Epithelial cell of prostate (primary cell): ENCODE data around the gene RAPSN.
"Not testable (repeated sequence)": the region's sequence is repeated elsewhere in the genome, so short reads cannot be mapped to it uniquely, and the experiment has no call there.

Experiments used
- DNase-seq: peaks from one replicate; pipeline ENCODE4 v3.0.0-alpha.2; 2011; ENCODE audit warnings: low read depth, low spot score
- H3K27ac ChIP-seq: fragments of 450-650 bp; 2 replicates; pipeline ENCODE4 v1.5.1; 2017; ENCODE audit warnings: mild to moderate bottlenecking

The RAPSN gene

GRCh38 chr11:47466701-47467250, 17.8 kb upstream of the RAPSN start:
- no peak for DNase-seq
- no peak overlapping the region for H3K27ac ChIP-seq

- no peak for DNase-seq
- H3K27ac ChIP-seq, result no peak overlapping the region
Measured at GRCh38 chr11:47466201-47466600, 17.3 kb upstream of the RAPSN start.

DNA sequence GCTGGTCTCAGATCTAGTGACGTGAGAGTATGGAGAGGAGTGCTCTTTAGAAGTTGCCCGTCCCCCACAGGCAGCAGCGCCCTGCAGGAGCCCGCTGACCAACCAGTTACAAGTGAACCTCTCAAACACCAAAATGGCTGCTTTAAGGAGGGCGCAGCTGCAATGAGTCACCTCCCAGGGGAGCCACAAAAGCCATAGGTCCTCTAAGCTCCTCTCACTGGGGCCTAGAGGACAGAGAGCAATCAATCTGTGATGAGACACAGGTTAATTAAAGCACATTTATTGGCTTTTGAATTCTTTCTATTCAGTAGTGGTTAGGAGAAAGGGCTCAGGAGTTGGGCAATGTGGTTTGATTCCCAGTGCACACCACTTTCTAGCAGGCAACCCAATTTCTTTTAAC, 15.5 kb upstream of the RAPSN start:
- no peak for DNase-seq
- H3K27ac ChIP-seq, result no peak overlapping the region

DNA sequence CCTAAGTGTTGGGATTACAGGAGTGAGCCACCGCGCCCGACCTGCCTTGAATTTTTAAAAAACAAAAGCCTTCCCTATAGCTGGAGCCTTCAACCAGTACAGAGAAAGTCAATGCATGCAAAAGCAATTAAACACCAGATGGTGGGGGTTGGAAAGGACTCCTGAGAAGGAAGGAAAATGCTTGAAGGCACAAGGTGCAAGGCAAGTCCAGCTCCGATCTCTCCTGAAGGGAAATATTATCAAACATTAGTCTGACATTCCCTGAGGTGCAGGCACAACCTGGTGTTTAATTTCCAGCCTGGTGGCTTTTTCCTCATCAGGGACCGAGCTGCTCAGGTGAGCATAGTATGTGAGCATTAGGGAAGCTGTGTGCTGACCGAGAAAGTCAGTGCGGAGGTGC, 12.9 kb upstream of the RAPSN start:
- DNase-seq, result no peak
- H3K27ac ChIP-seq, result no peak overlapping the region

DNA sequence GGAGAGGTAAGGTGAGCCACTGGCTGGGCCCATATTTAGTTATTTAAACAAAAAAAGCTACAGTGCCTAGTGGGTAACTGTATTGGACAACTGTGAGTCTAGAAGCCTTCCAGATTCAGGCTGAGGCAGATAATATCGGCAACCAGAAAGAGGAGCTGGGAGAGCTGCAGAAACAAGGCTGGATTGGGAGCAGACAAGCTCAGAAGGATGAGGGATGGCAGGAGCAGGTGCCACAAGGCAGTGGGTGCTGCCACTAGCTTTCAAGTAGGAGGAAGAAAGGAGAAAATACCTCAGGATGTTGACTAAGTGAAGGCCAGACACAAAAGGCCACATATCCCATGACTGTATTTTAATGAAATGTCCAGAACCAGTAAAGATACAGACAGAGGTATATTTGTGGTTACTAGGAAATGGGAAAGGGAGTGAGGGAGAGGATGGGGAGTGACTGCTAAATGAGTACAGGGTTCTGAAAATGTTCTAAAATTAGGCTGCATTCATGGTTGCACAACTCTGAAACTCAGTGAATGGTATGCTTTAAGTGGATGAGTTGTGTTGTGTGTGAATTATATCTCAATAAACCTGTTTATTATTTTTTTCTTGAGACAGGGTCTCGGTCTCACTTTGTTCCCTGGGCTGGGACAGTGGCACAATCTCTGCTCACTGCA, 11.8 kb upstream of the RAPSN start:
- DNase-seq, result no peak
- H3K27ac ChIP-seq, result no peak overlapping the region

DNA sequence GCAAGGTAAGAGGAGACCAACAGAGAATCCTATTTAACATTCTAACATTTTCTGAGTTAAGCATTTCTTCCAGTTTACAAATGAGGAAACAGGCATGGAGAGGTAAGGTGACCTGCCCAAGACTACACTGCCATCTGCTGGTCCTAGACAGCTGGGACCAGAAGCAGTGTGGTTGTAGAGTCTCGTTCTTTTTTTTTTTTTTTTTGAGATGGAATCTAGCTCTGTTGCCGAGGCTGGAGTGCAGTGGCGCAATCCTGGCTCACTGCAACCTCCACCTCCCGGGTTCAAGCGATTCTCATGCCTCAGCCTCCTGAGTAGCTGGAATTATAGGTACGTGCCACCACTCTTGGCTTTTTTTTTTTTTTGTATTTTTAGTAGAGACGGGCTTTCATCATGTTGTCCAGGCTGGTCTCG, 5.3 kb upstream of the RAPSN start:
- peak; percentile 36 for DNase-seq
- H3K27ac ChIP-seq, result not testable (repeated sequence)

DNA sequence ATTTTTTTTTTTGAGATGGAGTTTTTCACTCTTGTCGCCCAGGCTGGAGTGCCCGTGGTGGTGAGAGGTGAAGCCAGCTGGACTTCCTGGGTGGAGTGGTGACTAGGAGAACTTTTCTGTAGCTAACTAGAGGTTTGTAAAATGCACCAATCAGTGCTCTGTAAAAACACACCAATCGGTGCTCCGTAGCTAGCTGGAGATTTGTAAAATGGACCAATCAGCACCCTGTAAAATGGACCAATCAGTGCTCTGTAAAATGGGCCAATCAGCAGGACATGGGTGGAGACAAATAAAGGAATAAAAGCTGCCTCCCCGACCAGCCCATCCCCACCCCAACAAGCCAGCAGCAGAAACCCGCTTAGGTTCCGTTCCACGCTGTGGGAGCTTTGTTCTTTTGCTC, 4.4 kb upstream of the RAPSN start:
- H3K27ac ChIP-seq, result no peak overlapping the region
- no peak for DNase-seq

DNA sequence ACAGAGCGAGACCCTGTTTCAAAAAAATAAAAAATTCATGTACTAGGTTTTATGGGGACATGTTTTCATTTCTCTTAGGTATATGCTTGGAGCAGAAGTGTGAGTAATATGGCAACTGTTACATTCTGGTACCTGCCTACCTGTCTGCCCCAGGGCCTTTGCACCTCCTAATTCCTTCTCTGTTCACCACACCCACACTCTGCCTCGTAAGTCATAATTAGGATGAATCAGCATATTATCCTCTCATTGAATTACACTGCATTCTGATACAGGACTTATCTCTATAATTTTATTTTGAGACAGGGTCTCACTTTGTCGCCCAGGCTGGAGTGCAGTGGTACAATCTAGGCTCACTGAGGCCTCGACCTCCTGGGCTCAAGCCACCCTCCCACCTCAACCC, 3.1 kb upstream of the RAPSN start:
- DNase-seq, result no peak
- H3K27ac ChIP-seq, result no peak overlapping the region

DNA sequence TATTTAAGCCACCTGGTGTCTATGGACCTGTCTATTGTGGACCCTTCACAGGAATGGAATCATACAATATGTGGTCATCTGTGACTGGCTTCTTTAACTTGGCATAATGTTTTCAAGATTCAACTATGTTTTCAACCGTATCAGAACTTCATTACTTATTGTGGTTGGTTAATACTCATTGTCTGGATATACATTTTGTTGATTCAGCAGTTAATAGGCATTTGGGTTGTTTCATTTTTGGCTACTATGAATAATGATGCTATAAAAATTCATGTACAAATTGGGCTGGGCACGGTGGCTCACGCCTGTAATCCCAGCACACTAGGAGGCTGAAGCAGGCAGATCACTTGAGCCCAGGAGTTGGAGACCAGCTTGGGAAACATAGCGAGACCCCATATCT, 2.5 kb upstream of the RAPSN start:
- no peak overlapping the region for H3K27ac ChIP-seq
- no peak for DNase-seq

GRCh38 chr11:47449541-47449940, 605 bp upstream of the RAPSN start:
- no peak overlapping the region for H3K27ac ChIP-seq
- DNase-seq, result no peak

- no peak for DNase-seq
- H3K27ac ChIP-seq, result no peak overlapping the region
Measured at GRCh38 chr11:47447906-47448305, 1.0 kb downstream of the RAPSN start.

DNA sequence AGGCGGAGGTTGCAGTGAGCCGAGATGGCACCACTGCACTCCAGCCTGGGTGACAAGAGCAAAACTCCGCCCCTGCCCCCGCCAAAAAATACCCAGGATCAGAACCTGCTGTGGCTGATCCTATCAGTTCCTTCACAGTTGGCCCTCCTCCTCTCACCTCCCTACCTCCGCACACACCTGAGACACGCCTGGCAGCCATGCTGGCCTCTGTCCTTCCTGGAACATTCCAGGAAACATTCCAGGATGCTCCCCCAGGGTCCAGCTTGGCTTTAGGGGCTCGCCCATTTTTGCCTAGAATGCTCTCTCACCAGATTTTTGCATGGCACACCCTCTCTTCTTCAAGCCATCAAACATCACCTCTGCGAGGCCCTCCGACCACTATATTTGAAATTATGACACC, 2.1 kb downstream of the RAPSN start:
- no peak overlapping the region for H3K27ac ChIP-seq
- no peak for DNase-seq

DNA sequence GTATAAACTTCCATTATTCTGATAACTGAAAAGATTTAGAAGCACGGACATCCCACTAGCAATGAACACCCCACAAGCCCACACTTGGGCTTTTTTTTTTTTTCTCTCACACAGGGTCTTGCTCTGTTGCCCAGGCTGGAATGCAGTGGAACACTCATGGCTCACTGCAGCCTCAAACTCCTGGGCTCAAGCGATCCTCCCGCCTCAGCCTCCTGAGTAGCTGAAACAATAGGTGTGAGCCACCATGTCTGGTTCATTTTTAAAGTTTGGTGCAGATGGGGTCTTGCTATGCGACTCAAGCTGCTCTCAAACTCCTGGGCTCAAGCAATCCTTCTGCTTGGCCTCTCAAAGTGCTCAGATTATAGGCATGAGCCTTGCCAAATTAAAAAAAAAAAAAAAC, 3.1 kb downstream of the RAPSN start:
- no peak for DNase-seq
- no peak overlapping the region for H3K27ac ChIP-seq

- no peak for DNase-seq
- no peak overlapping the region for H3K27ac ChIP-seq
Measured at GRCh38 chr11:47443817-47444216, 5.1 kb downstream of the RAPSN start.

GRCh38 chr11:47443028-47443700, 5.8 kb downstream of the RAPSN start:
- H3K27ac ChIP-seq, result no peak overlapping the region
- DNase-seq, result no peak

- H3K27ac ChIP-seq, result no peak overlapping the region
- DNase-seq, result no peak
Measured at GRCh38 chr11:47442514-47442913, 6.4 kb downstream of the RAPSN start.

- no peak for DNase-seq
- no peak overlapping the region for H3K27ac ChIP-seq
Measured at GRCh38 chr11:47441421-47441820, 7.5 kb downstream of the RAPSN start.

- DNase-seq, result no peak
- H3K27ac ChIP-seq, result no peak overlapping the region
Measured at GRCh38 chr11:47440054-47440476, 8.9 kb downstream of the RAPSN start.

DNA sequence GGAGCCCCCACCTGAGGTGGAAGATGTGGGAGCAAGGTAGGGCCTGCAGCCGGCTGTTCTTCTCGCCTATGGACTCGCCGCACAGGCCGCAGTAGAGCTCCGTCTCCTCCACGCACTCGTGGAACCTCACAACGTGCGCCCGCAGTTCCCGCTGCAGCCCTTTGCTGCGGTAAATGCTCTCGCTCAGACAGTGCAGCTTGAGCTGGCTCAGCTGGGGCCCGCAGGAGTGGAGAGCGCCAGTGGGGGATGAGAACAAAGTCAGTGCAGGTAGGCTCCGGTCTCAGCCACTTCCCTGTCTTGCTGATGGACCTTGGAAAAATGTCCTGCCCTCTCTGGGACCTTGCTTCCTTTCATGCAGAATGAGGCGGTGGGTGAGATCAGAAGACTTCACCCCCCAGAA, 10.2 kb downstream of the RAPSN start:
- DNase-seq, result no peak

DNA sequence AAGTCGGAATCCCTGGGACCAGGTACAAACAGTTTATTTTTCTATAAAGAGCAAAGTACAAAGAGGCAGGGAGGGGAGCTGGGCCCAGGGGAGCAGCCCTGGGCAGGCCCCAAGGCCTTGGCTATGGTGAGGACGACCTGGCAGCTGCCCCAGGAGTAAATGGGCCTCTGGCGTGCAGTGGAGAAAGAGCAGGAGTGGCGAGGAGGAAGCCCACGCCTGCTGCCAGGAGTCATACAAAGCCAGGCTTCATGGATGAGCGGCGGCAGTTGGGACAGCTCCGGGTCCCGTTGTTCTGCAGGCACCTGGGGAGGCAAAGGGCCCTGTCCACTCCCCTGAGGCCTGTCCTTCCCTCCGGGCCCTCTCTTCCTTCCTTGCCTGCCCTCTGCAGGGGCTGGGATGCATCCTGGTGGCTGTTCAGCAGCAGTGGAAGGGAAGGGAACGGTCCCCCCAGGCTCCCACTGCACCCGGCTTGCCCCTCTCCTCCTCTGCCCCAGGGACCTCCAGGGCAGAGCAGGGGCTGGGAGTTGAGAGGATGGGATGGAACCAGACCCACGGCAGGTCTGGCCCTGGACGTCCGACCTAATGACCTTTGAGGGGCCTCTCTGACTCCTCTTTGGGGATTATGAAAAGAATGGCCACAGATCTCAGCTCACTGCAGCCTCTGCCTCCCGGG, 11.1 kb downstream of the RAPSN start:
- no peak overlapping the region for H3K27ac ChIP-seq
- DNase-seq, result no peak

More for the DNA sequence above, 10.2 kb downstream of the RAPSN start:
- no peak overlapping the region for H3K27ac ChIP-seq

DNA sequence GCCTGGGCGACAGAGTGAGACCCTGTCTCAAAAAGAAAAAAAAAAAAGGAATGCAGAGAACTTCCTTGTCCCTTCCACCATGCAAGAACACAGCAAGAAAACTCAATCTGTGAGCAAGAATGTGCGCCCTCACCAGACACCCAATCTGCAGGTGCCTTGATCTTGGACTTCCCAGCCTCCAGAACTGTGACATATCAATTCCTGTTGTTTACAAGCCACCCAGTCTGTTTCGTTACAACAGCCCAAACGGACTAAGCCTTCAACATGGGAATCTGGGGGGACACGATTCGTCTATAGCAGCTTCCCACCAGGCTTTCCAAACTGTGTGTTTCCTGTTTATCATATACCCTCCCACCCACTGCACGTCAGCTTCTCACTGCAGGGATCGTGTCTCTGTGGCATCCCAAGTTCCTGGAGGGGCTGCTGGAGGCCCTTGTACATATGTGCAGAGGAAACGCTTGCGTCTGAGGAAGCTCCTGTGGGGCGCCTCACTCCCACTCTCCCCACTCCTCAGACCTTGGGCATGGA, 11.7 kb downstream of the RAPSN start:
- no peak for DNase-seq
- H3K27ac ChIP-seq, result no peak overlapping the region
